HEK293 (cell line): ENCODE results near the gene TMEM63B.

Experiments
- CTCF ChIA-PET: fragments of 350-600 bp; formaldehyde crosslinking; extraction: SDS; loops from one replicate; lab custom pipeline; 2021; ENCODE audit warnings: antibody characterized with exemption; lab: Yijun Ruan, JAX
- POLR2A ChIA-PET: fragments of 300-600 bp; formaldehyde crosslinking; extraction: SDS; loops from one replicate; lab custom pipeline; 2020; ENCODE audit warnings: antibody characterized with exemption, inconsistent platforms; lab: Yijun Ruan, JAX
- H3K27ac ChIP-seq: fragments of 200-500 bp; sonication (Bioruptor generic); 2 replicates; pipeline ENCODE4 v1.5.1; 2014; ENCODE audit warnings: low read depth, low read length, control low read depth, inconsistent platforms; ENCODE audit errors: extremely low read depth
- H3K36me3 ChIP-seq, 2 experiments: fragments of 200-500 bp in 1 of 2; sonication (Bioruptor generic) in 1 of 2; 1 replicate in 1 of 2; 2 replicates in 1 of 2; pipeline ENCODE4 v1.5.1; 2014 to 2017; ENCODE audit warnings: inconsistent platforms in 2 of 2, low read length in 2 of 2; ENCODE audit not compliant: control insufficient read depth in 2 of 2, insufficient read depth in 1 of 2
- H3K4me1 ChIP-seq: fragments of 200-500 bp; sonication (Bioruptor generic); 2 replicates; pipeline ENCODE4 v1.5.1; 2014; ENCODE audit warnings: mild to moderate bottlenecking, low read length, inconsistent platforms; ENCODE audit not compliant: control insufficient read depth, insufficient read depth
- H3K4me3 ChIP-seq: 2 replicates; pipeline ENCODE4 v1.5.1; 2011; ENCODE audit warnings: low read depth, mild to moderate bottlenecking, control low read depth, low read length, moderate library complexity
- H3K9me3 ChIP-seq: fragments of 200-500 bp; sonication (Bioruptor generic); 2 replicates; pipeline ENCODE4 v1.5.1; 2014; ENCODE audit warnings: low read depth, low read length, inconsistent platforms; ENCODE audit not compliant: control insufficient read depth, insufficient read depth
- AEBP2 ChIP-seq: fragments of 450-650 bp; formaldehyde crosslinking; IDR thresholded peaks from 2 replicates; pipeline ENCODE4 v1.5.1; 2016; ENCODE audit warnings: missing biosample characterization, missing genetic modification characterization, borderline replicate concordance
- EGR2 ChIP-seq: fragments of 450-650 bp; formaldehyde crosslinking; IDR thresholded peaks from 2 replicates; pipeline ENCODE4 v1.5.1; 2016; ENCODE audit warnings: low read depth, missing biosample characterization, missing genetic modification characterization
- GFI1B ChIP-seq: fragments of 450-650 bp; formaldehyde crosslinking; IDR thresholded peaks from 2 replicates; pipeline ENCODE4 v1.5.1; 2016; ENCODE audit warnings: missing biosample characterization, missing genetic modification characterization
- GLIS2 ChIP-seq: fragments of 450-650 bp; formaldehyde crosslinking; IDR thresholded peaks from 2 replicates; pipeline ENCODE4 v1.5.1; 2016; ENCODE audit warnings: missing biosample characterization, missing genetic modification characterization
- KLF9 ChIP-seq: fragments of 450-650 bp; formaldehyde crosslinking; IDR thresholded peaks from 2 replicates; pipeline ENCODE4 v1.5.1; 2016; ENCODE audit warnings: missing biosample characterization, missing genetic modification characterization, low read depth
- PATZ1 ChIP-seq: fragments of 450-650 bp; formaldehyde crosslinking; IDR thresholded peaks from 2 replicates; pipeline ENCODE4 v1.5.1; 2016; ENCODE audit warnings: missing biosample characterization, missing genetic modification characterization
- SP3 ChIP-seq: fragments of 450-650 bp; formaldehyde crosslinking; IDR thresholded peaks from 2 replicates; pipeline ENCODE4 v1.5.1; 2016; ENCODE audit warnings: missing biosample characterization, missing genetic modification characterization
- SP7 ChIP-seq: fragments of 450-650 bp; formaldehyde crosslinking; IDR thresholded peaks from 2 replicates; pipeline ENCODE4 v1.5.1; 2016; ENCODE audit warnings: missing biosample characterization, missing genetic modification characterization
- ZBTB11 ChIP-seq: fragments of 450-650 bp; formaldehyde crosslinking; conservative IDR thresholded peaks from 2 replicates; pipeline ENCODE4 v1.5.1; 2016; ENCODE audit warnings: low read depth, missing biosample characterization, missing genetic modification characterization
- ZBTB48 ChIP-seq: fragments of 450-650 bp; formaldehyde crosslinking; IDR thresholded peaks from 2 replicates; pipeline ENCODE4 v1.5.1; 2016; ENCODE audit warnings: missing biosample characterization, missing genetic modification characterization
- ZNF148 ChIP-seq: fragments of 450-650 bp; formaldehyde crosslinking; IDR thresholded peaks from 2 replicates; pipeline ENCODE4 v1.5.0; 2017; ENCODE audit warnings: missing biosample characterization, missing genetic modification characterization, borderline replicate concordance
- ZNF175 ChIP-seq: fragments of 450-650 bp; formaldehyde crosslinking; IDR thresholded peaks from 2 replicates; pipeline ENCODE4 v1.5.1; 2016; ENCODE audit warnings: missing biosample characterization, missing genetic modification characterization
- ZNF18 ChIP-seq: fragments of 450-650 bp; formaldehyde crosslinking; IDR thresholded peaks from 2 replicates; pipeline ENCODE4 v1.5.1; 2016; ENCODE audit warnings: missing biosample characterization, missing genetic modification characterization
- ZNF2 ChIP-seq: fragments of 450-650 bp; formaldehyde crosslinking; IDR thresholded peaks from 2 replicates; pipeline ENCODE4 v1.5.1; 2016; ENCODE audit warnings: missing biosample characterization, missing genetic modification characterization
- ZNF202 ChIP-seq: fragments of 450-650 bp; formaldehyde crosslinking; IDR thresholded peaks from 2 replicates; pipeline ENCODE4 v1.5.1; 2016; ENCODE audit warnings: missing biosample characterization, missing genetic modification characterization, borderline replicate concordance
- ZNF335 ChIP-seq: fragments of 450-650 bp; formaldehyde crosslinking; conservative IDR thresholded peaks from 2 replicates; pipeline ENCODE4 v1.5.1; 2016; ENCODE audit warnings: missing biosample characterization, missing genetic modification characterization
- ZNF416 ChIP-seq: fragments of 450-650 bp; formaldehyde crosslinking; IDR thresholded peaks from 2 replicates; pipeline ENCODE4 v1.5.1; 2016; ENCODE audit warnings: missing biosample characterization, missing genetic modification characterization
- ZNF510 ChIP-seq: fragments of 450-650 bp; formaldehyde crosslinking; IDR thresholded peaks from 2 replicates; pipeline ENCODE4 v1.5.1; 2018; ENCODE audit warnings: mild to moderate bottlenecking, missing genetic modification characterization, missing biosample characterization; ENCODE audit not compliant: insufficient replicate concordance
- ZNF580 ChIP-seq: fragments of 450-650 bp; formaldehyde crosslinking; IDR thresholded peaks from 2 replicates; pipeline ENCODE4 v1.5.1; 2016; ENCODE audit warnings: missing biosample characterization, missing genetic modification characterization
- ZNF600 ChIP-seq: fragments of 450-650 bp; formaldehyde crosslinking; IDR thresholded peaks from 2 replicates; pipeline ENCODE4 v1.5.1; 2016; ENCODE audit warnings: missing biosample characterization, missing genetic modification characterization
- ZNF660 ChIP-seq: fragments of 450-650 bp; IDR thresholded peaks from 2 replicates; pipeline ENCODE4 v1.5.1; 2018; ENCODE audit warnings: missing biosample characterization, mild to moderate bottlenecking, missing genetic modification characterization
- ZNF785 ChIP-seq: fragments of 450-650 bp; formaldehyde crosslinking; IDR thresholded peaks from 2 replicates; pipeline ENCODE4 v1.5.1; 2016; ENCODE audit warnings: missing biosample characterization, missing genetic modification characterization
- ZSCAN23 ChIP-seq: fragments of 450-650 bp; formaldehyde crosslinking; IDR thresholded peaks from 2 replicates; pipeline ENCODE4 v1.5.1; 2016; ENCODE audit warnings: missing biosample characterization, missing genetic modification characterization
- ZSCAN30 ChIP-seq: fragments of 450-650 bp; IDR thresholded peaks from 2 replicates; pipeline ENCODE4 v1.5.1; 2018; ENCODE audit warnings: missing biosample characterization, mild to moderate bottlenecking, missing genetic modification characterization, moderate library complexity
- ZXDB ChIP-seq: fragments of 450-650 bp; formaldehyde crosslinking; IDR thresholded peaks from 2 replicates; pipeline ENCODE4 v1.5.1; 2016; ENCODE audit warnings: missing biosample characterization, missing genetic modification characterization

Gene TMEM63B

GRCh38 chr6:44172731-44173500 is 45.6 kb downstream of the TMEM63B start:
- Histone ChIP-seq H3K9me3 (no peaks in the 10 kb centered on the region), H3K36me3 (no peaks in the 10 kb centered on the region), H3K4me1 (no peaks in the 10 kb centered on the region), H3K27ac (no peak overlapping the region), H3K4me3 (no peak overlapping the region)
- ChIA-PET POLR2A (interaction anchor here (0.5 to 1.9 kb wide), 10 partner anchors 12 to 729 kb away, joined by 3 to 11 read pairs (median 4); partner anchors contain the start of genes HSP90AB1, SLC29A1 and SLC35B2), CTCF (interaction anchor here (0.6 to 3.3 kb wide), 49 partner anchors 8 to 1786 kb away, joined by 3 to 114 read pairs (median 7); partner anchors contain the start of genes AARS2, HSP90AB1, SLC29A1 and SLC35B2)
- TF ChIP-seq ZNF580 (tag by site-specific recombination), result 0 out of 2 replicates have a peak, but pooled peaks have one; percentile 32
- peak; percentile 96 for TF ChIP-seq EGR2 (tag by site-specific recombination)
- no peak for TF ChIP-seq ZNF202
- peak; percentile 28; the same call in 1 of the 2 replicates for TF ChIP-seq SP3 (tag by site-specific recombination)
- 0 out of 2 replicates have a peak, but pooled peaks have one; percentile 47 for TF ChIP-seq ZBTB48 (tag by site-specific recombination)
- TF ChIP-seq ZNF148 (tag by site-specific recombination), result no peak
- TF ChIP-seq SP7 (tag by site-specific recombination), result peak; percentile 26; the same call in 1 of the 2 replicates
- 0 out of 2 replicates have a peak, but pooled peaks have one; percentile 31 for TF ChIP-seq PATZ1
- TF ChIP-seq ZNF2 (tag by site-specific recombination), result peak; percentile 92
- TF ChIP-seq ZBTB11 (tag by site-specific recombination), result no peak
- no peak for TF ChIP-seq ZXDB (tag by site-specific recombination)
- peak; percentile 26; the same call in 1 of the 2 replicates for TF ChIP-seq ZNF785 (tag by site-specific recombination)
- no peak for TF ChIP-seq AEBP2 (tag by site-specific recombination)
- TF ChIP-seq GFI1B, result no peak
- TF ChIP-seq ZNF600, result 0 out of 2 replicates have a peak, but pooled peaks have one; percentile 24
- 0 out of 2 replicates have a peak, but pooled peaks have one; percentile 30 for TF ChIP-seq GLIS2
- peak; percentile 62 for TF ChIP-seq ZNF335 (tag by site-specific recombination)
- no peak for TF ChIP-seq ZNF510 (tag by site-specific recombination)
- no peak for TF ChIP-seq ZSCAN30 (tag by site-specific recombination)
- TF ChIP-seq ZSCAN23, result no peak
- no peak for TF ChIP-seq ZNF416
- TF ChIP-seq KLF9, result peak; percentile 68
- TF ChIP-seq ZNF18 (tag by site-specific recombination), result no peak
- no peak for TF ChIP-seq ZNF175 (tag by site-specific recombination)
- peak; percentile 78; the same call in 1 of the 2 replicates for TF ChIP-seq ZNF660 (tag by site-specific recombination)
